ENCODE data around the gene TBXT.

DNA sequence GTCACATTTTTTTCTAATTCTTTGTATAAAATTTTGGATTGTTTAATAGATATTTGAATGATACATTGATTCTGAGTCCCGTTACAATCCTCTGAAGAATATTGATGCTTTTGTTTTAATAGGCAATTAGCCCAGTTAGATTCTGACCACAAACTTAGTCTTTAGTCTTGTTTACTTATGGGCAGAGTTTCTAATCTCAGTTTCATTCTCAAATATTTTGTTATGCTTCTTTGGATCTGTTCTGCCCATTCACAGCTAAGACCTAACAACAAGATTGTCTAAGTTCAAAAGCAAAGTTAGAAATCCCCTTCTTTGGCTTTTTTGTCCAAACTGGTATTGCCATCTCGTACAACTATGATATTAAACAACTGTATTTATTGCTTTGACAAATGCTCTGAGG is 58.0 kb downstream of the TBXT start:
- TF ChIP-seq, protein P1, sequence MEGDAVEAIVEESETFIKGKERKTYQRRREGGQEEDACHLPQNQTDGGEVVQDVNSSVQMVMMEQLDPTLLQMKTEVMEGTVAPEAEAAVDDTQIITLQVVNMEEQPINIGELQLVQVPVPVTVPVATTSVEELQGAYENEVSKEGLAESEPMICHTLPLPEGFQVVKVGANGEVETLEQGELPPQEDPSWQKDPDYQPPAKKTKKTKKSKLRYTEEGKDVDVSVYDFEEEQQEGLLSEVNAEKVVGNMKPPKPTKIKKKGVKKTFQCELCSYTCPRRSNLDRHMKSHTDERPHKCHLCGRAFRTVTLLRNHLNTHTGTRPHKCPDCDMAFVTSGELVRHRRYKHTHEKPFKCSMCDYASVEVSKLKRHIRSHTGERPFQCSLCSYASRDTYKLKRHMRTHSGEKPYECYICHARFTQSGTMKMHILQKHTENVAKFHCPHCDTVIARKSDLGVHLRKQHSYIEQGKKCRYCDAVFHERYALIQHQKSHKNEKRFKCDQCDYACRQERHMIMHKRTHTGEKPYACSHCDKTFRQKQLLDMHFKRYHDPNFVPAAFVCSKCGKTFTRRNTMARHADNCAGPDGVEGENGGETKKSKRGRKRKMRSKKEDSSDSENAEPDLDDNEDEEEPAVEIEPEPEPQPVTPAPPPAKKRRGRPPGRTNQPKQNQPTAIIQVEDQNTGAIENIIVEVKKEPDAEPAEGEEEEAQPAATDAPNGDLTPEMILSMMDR (IDR thresholded peaks at IDR 0.05) = no peak
- no peak for TF ChIP-seq POLR2A (IDR thresholded peaks at IDR 0.05)

All from adrenal gland (tissue), 5 donors.